ENCODE data around the gene MYBPH.

MYBPH gene

GRCh38 chr1:203153051-203153988 lies 22.3 kb downstream of the MYBPH start:
- H2BK12ac ChIP-seq (ENCODE audit: low read length in 2 of 2), result peak overlapping the region; percentile 82 to 85
- peak; percentile 29 for DNase-seq
- H3K27ac ChIP-seq (ENCODE audit: low read length, poor library complexity, severe bottlenecking), result peak overlapping the region; percentile 99
- no peak overlapping the region for H3K4me3 ChIP-seq (ENCODE audit: insufficient read depth in 1 of 2, low read depth in 1 of 2, low read length in 2 of 2)
- H2AK5ac ChIP-seq (ENCODE audit: low read length, severe bottlenecking), result peak overlapping the region; percentile 99
- H3K4ac ChIP-seq (ENCODE audit: low read depth in 1 of 2, low read length in 2 of 2), result peak overlapping the region; percentile 69 to 77
- no peak overlapping the region for H2AFZ ChIP-seq (ENCODE audit: low read depth, low read length)
- H2BK120ac ChIP-seq (ENCODE audit: low read depth, low read length), result peak overlapping the region; percentile 12
- no peak overlapping the region for H3K14ac ChIP-seq (ENCODE audit: low read length in 2 of 2)
- H3K27me3 ChIP-seq (ENCODE audit: control insufficient read depth in 1 of 2, insufficient read depth in 1 of 2, low read length in 2 of 2), result no peaks in the 10 kb centered on the region
- H3K18ac ChIP-seq (ENCODE audit: low read depth in 1 of 2, low read length in 2 of 2), result peak overlapping the region; percentile 90 to 92
- peaks cover 5% of the 10 kb centered on the region for H3K9me3 ChIP-seq (ENCODE audit: control insufficient read depth, low read length)
- peak overlapping the region; percentile 94 for H2BK15ac ChIP-seq (ENCODE audit: low read depth, poor library complexity, severe bottlenecking)
- H2BK5ac ChIP-seq (ENCODE audit: low read depth, low read length, poor library complexity, severe bottlenecking), result peak overlapping the region; percentile 99
- peak overlapping the region; percentile 24 for H3K9ac ChIP-seq (ENCODE audit: low read length)
- peaks cover 8 to 10% of the 10 kb centered on the region in 2 experiments for H3K36me3 ChIP-seq (ENCODE audit: control insufficient read depth in 1 of 2, insufficient read depth in 2 of 2, low read depth in 1 of 2, low read length in 2 of 2)
- peak overlapping the region; percentile 22 for H3K4me2 ChIP-seq (ENCODE audit: low read length, poor library complexity, severe bottlenecking)
- H4K8ac ChIP-seq (ENCODE audit: low read length), result peak overlapping the region; percentile 95
- peaks cover 54% of the 10 kb centered on the region for H3K4me1 ChIP-seq (ENCODE audit: control insufficient read depth, insufficient read depth, low read depth, low read length)
- no peak overlapping the region for H3K23ac ChIP-seq (ENCODE audit: low read length in 2 of 2)
- peak overlapping the region; percentile 94 for H4K91ac ChIP-seq (ENCODE audit: low read length)
- H3K79me1 ChIP-seq (replicated peaks; ENCODE audit: low read length, poor library complexity, severe bottlenecking), result peaks cover 13% of the 10 kb centered on the region
- 52% methylated on average over 7 of the region's 9 CpGs for WGBS

GRCh38 chr1:203152158-203153034 lies 23.2 kb downstream of the MYBPH start:
- Histone ChIP-seq H4K8ac (ENCODE audit: low read length) (peak overlapping the region; percentile 27), H3K18ac (ENCODE audit: low read depth in 1 of 2, low read length in 2 of 2) (peak overlapping the region; percentile 76 to 90), H2AFZ (ENCODE audit: low read depth, low read length) (no peak overlapping the region), H3K27ac (ENCODE audit: low read length, poor library complexity, severe bottlenecking) (peak overlapping the region; percentile 99), H2AK5ac (ENCODE audit: low read length, severe bottlenecking) (peak overlapping the region; percentile 76), H3K14ac (ENCODE audit: low read length in 2 of 2) (peak overlapping the region in 1 of 2 experiments; percentile 14), H3K4me2 (ENCODE audit: low read length, poor library complexity, severe bottlenecking) (peak overlapping the region; percentile 22), H2BK15ac (ENCODE audit: low read depth, poor library complexity, severe bottlenecking) (peak overlapping the region; percentile 90), H3K4me1 (ENCODE audit: control insufficient read depth, insufficient read depth, low read depth, low read length) (peaks cover 52% of the 10 kb centered on the region), H2BK5ac (ENCODE audit: low read depth, low read length, poor library complexity, severe bottlenecking) (peak overlapping the region; percentile 98), H2BK120ac (ENCODE audit: low read depth, low read length) (peak overlapping the region; percentile 40), H3K9me3 (ENCODE audit: control insufficient read depth, low read length) (no peaks in the 10 kb centered on the region), H4K91ac (ENCODE audit: low read length) (peak overlapping the region; percentile 29), H2BK12ac (ENCODE audit: low read length in 2 of 2) (peak overlapping the region; percentile 43 to 50), H3K4ac (ENCODE audit: low read depth in 1 of 2, low read length in 2 of 2) (peak overlapping the region in 1 of 2 experiments; percentile 37), H3K36me3 (ENCODE audit: control insufficient read depth in 1 of 2, insufficient read depth in 2 of 2, low read depth in 1 of 2, low read length in 2 of 2) (peaks cover under 1 to 4% of the 10 kb centered on the region in 2 experiments), H3K23ac (ENCODE audit: low read length in 2 of 2) (no peak overlapping the region), H3K9ac (ENCODE audit: low read length) (no peak overlapping the region), H3K27me3 (ENCODE audit: control insufficient read depth in 1 of 2, insufficient read depth in 1 of 2, low read length in 2 of 2) (no peaks in the 10 kb centered on the region), H3K79me1 (replicated peaks; ENCODE audit: low read length, poor library complexity, severe bottlenecking) (peaks cover 12% of the 10 kb centered on the region), H3K4me3 (ENCODE audit: insufficient read depth in 1 of 2, low read depth in 1 of 2, low read length in 2 of 2) (no peak overlapping the region)
- WGBS, result 34% methylated on average over 9 of the region's 10 CpGs
- DNase-seq, result peak; percentile 61

GRCh38 chr1:203151362-203152157 lies 24.1 kb downstream of the MYBPH start:
- peaks cover 0 to 7% of the 10 kb centered on the region in 2 experiments for H3K36me3 ChIP-seq (ENCODE audit: control insufficient read depth in 1 of 2, insufficient read depth in 2 of 2, low read depth in 1 of 2, low read length in 2 of 2)
- 56% methylated on average over 7 of the region's 9 CpGs for WGBS
- peak overlapping the region; percentile 0 to 1 for H2BK12ac ChIP-seq (ENCODE audit: low read length in 2 of 2)
- no peak overlapping the region for H3K14ac ChIP-seq (ENCODE audit: low read length in 2 of 2)
- H3K27ac ChIP-seq (ENCODE audit: low read length, poor library complexity, severe bottlenecking), result peak overlapping the region; percentile 98
- peak overlapping the region in 1 of 2 experiments; percentile 37 for H3K4ac ChIP-seq (ENCODE audit: low read depth in 1 of 2, low read length in 2 of 2)
- no peak overlapping the region for H3K9ac ChIP-seq (ENCODE audit: low read length)
- no peak overlapping the region for H3K23ac ChIP-seq (ENCODE audit: low read length in 2 of 2)
- no peak overlapping the region for H4K8ac ChIP-seq (ENCODE audit: low read length)
- peak overlapping the region; percentile 97 for H2AK5ac ChIP-seq (ENCODE audit: low read length, severe bottlenecking)
- peak overlapping the region; percentile 90 for H2BK15ac ChIP-seq (ENCODE audit: low read depth, poor library complexity, severe bottlenecking)
- H4K91ac ChIP-seq (ENCODE audit: low read length), result peak overlapping the region; percentile 45
- H3K4me3 ChIP-seq (ENCODE audit: insufficient read depth in 1 of 2, low read depth in 1 of 2, low read length in 2 of 2), result no peak overlapping the region
- H3K27me3 ChIP-seq (ENCODE audit: control insufficient read depth in 1 of 2, insufficient read depth in 1 of 2, low read length in 2 of 2), result no peaks in the 10 kb centered on the region
- peak overlapping the region; percentile 40 for H2BK120ac ChIP-seq (ENCODE audit: low read depth, low read length)
- peaks cover 57% of the 10 kb centered on the region for H3K4me1 ChIP-seq (ENCODE audit: control insufficient read depth, insufficient read depth, low read depth, low read length)
- H2BK5ac ChIP-seq (ENCODE audit: low read depth, low read length, poor library complexity, severe bottlenecking), result peak overlapping the region; percentile 96
- H3K18ac ChIP-seq (ENCODE audit: low read depth in 1 of 2, low read length in 2 of 2), result peak overlapping the region; percentile 69 to 75
- H3K4me2 ChIP-seq (ENCODE audit: low read length, poor library complexity, severe bottlenecking), result peak overlapping the region; percentile 4
- no peak overlapping the region for H2AFZ ChIP-seq (ENCODE audit: low read depth, low read length)
- no peaks in the 10 kb centered on the region for H3K9me3 ChIP-seq (ENCODE audit: control insufficient read depth, low read length)
- H3K79me1 ChIP-seq (replicated peaks; ENCODE audit: low read length, poor library complexity, severe bottlenecking), result peaks cover 16% of the 10 kb centered on the region
- no peak for DNase-seq
